GM23338 (cell line): ENCODE results near the gene GABRE.

Experiments
- CREB1 ChIP-seq: fragments of 250-450 bp; sonication (Bioruptor Pico); IDR thresholded peaks from 2 replicates; pipeline ENCODE4 v1.5.0; 2020; ENCODE audit warnings: low read depth, mild to moderate bottlenecking, moderate library complexity
- CTCF ChIP-seq, 2 experiments: fragments of 200-600 bp in 1 of 2; sonication (generic) in 1 of 2; conservative IDR thresholded peaks; 2 replicates each; pipeline versions ENCODE4 v1.5.1 to v1.6.1; 2016 to 2017; ENCODE audit warnings: antibody characterized with exemption in 2 of 2, low read depth in 2 of 2, mild to moderate bottlenecking in 2 of 2, moderate library complexity in 1 of 2
- ETS1 ChIP-seq: IDR thresholded peaks from 2 replicates; pipeline ENCODE4 v1.6.1; 2016; ENCODE audit warnings: antibody characterized with exemption
- EZH2 ChIP-seq: fragments of 200-600 bp; sonication (generic); IDR thresholded peaks from one replicate; pipeline ENCODE4 v1.8.0; 2017; ENCODE audit warnings: antibody characterized with exemption, mild to moderate bottlenecking, low read depth; ENCODE audit not compliant: unreplicated experiment
- EZH2phosphoT487 ChIP-seq: fragments of 200-600 bp; sonication (generic); IDR thresholded peaks from one replicate; pipeline ENCODE4 v1.8.1; 2018; ENCODE audit warnings: antibody characterized with exemption; ENCODE audit not compliant: unreplicated experiment
- POLR2AphosphoS5 ChIP-seq: IDR thresholded peaks from 2 replicates; pipeline ENCODE4 v1.6.1; 2016; ENCODE audit warnings: antibody characterized with exemption, low read depth
- REST ChIP-seq: IDR thresholded peaks from one replicate; pipeline ENCODE4 v1.6.1; 2018; ENCODE audit warnings: antibody characterized with exemption; ENCODE audit not compliant: unreplicated experiment
- ZNF114 ChIP-seq: fragments of 250-450 bp; sonication (Bioruptor Pico); IDR thresholded peaks from 2 replicates; pipeline ENCODE4 v1.5.0; 2020; ENCODE audit warnings: mild to moderate bottlenecking, moderate library complexity
- ZNF462 ChIP-seq: fragments of 250-450 bp; sonication (Bioruptor Pico); IDR thresholded peaks from 2 replicates; pipeline ENCODE4 v1.5.0; 2020; ENCODE audit warnings: mild to moderate bottlenecking, moderate library complexity

- TF ChIP-seq CTCF (conservative IDR thresholded peaks at IDR 0.05; ENCODE audit: low read depth in 2 of 2) (no peak), POLR2AphosphoS5 (no peak), EZH2phosphoT487 (no peak), ZNF462 (CRISPR knock-in tag) (no peak), ZNF114 (no peak), EZH2 (no peak), ETS1 (no peak), REST (no peak), CREB1 (CRISPR knock-in tag) (no peak)
These were observed 6.7 kb upstream of the GABRE start for GRCh38 chrX:151981129-151981528.
